SKM-1 treated with dmso at 0.1 percent for 144 hours (cell line): ENCODE measurements around the gene TDRD10.
"Not testable (repeated sequence)": the region's sequence is repeated elsewhere in the genome, so short reads cannot be mapped to it uniquely, and the experiment has no call there.

ENCODE experiments used
- DNase-seq: peaks from one replicate; lab custom pipeline; 2025; ENCODE audit not compliant: unreplicated experiment; lab: John Stamatoyannopoulos, UW

Gene TDRD10

DNA sequence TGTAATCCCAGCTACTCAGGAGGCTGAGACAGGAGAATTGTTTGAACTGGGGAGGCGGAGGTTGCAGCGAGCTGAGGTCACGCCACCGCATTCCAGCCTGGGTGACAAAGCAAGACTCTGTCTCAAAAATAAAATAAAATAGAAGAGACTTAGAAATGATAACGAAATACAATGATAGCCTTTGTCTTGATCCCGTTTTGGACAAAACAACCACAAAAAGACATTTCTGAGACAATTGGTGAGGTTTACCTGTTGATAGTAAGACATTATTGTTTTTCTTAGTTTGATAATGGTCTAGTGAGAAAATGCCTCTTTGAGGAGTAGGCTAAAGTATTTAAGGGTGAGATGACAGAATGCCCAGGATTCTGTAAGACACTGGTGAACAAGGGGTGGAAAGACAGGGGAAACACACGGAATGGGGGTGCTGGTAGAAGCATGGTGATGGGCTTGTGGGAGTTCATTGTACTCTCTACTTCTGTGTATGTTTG is 12.1 kb downstream of the TDRD10 start:
- DNase-seq: no peak

GRCh38 chr1:154517661-154518060 is 15.6 kb downstream of the TDRD10 start:
- DNase-seq: no peak

- DNase-seq: no peak
Measured at GRCh38 chr1:154519591-154519991, 17.6 kb downstream of the TDRD10 start.

GRCh38 chr1:154520333-154520732 is 18.3 kb downstream of the TDRD10 start:
- DNase-seq: no peak

- no peak for DNase-seq
Measured at GRCh38 chr1:154521695-154522094, 19.7 kb downstream of the TDRD10 start.

DNA sequence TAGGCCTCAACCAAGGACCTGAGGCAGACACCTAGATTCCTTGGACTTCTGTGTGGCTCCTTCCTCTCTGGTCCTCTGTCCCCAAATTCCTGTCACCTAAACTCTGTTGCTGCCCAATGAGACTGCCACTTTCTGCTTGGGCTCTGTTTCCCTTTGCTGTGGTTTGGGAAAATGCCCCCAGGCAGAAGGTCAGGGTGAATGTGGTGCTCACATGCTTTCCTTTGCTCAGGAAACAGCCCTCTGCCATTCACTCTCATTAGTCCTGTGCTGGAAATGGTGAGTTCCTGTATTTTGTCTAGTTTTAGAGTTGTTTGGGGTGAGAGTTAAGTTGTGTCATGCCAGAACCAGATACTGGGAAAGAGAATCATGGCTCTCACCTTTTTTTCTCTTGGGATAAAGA is 22.9 kb downstream of the TDRD10 start:
- DNase-seq: no peak

DNA sequence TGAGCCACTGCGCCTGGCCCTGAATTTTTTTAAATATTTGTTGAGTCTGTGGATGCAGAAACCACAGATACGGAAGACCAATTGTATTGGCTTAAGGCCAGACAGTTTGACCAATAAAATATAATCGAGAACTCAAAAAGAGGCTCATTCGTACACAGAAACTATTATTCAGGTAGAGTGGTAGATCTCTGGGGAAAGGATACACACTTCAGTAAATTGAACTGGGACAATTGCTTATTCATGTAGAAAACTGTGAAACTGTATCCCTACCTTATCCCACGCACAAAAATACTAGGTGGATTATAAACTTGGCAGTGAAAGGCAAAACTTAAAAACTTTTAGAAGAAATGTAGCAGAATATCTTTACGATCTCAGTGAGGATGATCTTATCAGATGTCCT is 25.2 kb downstream of the TDRD10 start:
- no peak for DNase-seq

DNA sequence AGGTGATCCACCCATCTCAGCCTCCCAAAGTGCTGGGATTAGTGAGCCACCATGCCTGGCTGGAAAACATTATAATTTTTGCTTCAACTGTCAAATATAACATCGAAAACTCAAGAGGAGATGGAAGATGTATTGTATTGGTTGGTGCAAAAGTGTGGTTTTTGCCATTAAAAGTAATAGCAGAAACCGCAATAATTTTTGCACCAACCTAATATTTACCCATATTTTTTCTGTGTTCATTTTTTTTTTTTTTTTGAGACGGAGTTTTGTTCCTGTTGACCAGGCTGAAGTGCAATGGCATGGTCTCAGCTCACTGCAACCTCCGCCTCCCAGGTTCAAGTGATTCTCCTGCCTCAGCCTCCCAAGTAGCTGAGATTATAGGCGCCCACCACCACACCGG is 27.3 kb downstream of the TDRD10 start:
- no peak for DNase-seq

- DNase-seq: not testable (repeated sequence)
Measured at GRCh38 chr1:154531950-154532349, 29.9 kb downstream of the TDRD10 start.

GRCh38 chr1:154533952-154534844 is 32.2 kb downstream of the TDRD10 start:
- no peak for DNase-seq

GRCh38 chr1:154536570-154536969 is 34.6 kb downstream of the TDRD10 start:
- no peak for DNase-seq

GRCh38 chr1:154539486-154540483 is 37.8 kb downstream of the TDRD10 start:
- DNase-seq: no peak

DNA sequence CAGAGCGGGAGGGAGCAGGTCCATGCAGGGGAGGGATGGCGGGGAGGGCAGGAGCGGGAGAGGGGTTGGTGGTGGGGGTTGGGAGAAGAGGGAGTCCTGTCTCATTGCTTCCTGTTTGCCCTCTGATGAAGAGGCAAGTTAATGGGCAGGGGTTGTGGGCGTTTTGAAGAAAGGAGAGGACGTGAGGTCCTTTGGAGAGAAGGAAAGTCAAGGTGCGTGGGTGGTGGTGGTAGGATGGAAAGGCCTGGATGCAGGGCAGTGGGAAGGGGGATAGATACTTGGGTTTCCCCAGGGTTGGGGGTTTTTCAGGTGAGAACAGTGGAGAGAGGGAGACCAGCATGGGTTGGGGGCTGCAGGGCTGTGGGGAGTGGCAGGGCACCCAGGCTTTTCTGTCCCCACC is 39.2 kb downstream of the TDRD10 start:
- no peak for DNase-seq

GRCh38 chr1:154546264-154547063 is 44.4 kb downstream of the TDRD10 start:
- DNase-seq: peak; percentile 78

- no peak for DNase-seq
Measured at GRCh38 chr1:154547105-154547732, 45.2 kb downstream of the TDRD10 start.

DNA sequence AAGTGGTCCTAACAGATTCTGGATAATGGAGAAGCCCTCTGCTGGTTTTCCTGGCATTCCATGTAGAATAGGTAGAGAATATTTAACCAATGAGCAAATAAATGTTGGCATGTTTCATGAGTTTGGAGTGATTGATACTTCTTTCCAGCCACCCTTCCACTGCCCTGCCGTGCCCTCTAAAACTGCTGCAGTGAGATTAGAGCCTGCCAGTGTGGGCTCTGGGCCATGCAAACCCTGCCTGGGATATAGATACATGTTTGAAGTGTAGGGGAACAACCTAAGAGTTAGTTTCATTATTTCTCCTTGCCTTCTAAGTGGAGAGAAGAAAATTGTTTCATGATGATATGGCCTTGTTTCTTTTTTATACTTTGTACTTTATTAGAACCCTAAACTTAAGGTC is 46.0 kb downstream of the TDRD10 start:
- DNase-seq: no peak

GRCh38 chr1:154549202-154549770 is 47.3 kb downstream of the TDRD10 start:
- no peak for DNase-seq

- no peak for DNase-seq
Measured at GRCh38 chr1:154550070-154550469, 48.1 kb downstream of the TDRD10 start.

GRCh38 chr1:154550657-154551056 is 48.6 kb downstream of the TDRD10 start:
- no peak for DNase-seq

DNA sequence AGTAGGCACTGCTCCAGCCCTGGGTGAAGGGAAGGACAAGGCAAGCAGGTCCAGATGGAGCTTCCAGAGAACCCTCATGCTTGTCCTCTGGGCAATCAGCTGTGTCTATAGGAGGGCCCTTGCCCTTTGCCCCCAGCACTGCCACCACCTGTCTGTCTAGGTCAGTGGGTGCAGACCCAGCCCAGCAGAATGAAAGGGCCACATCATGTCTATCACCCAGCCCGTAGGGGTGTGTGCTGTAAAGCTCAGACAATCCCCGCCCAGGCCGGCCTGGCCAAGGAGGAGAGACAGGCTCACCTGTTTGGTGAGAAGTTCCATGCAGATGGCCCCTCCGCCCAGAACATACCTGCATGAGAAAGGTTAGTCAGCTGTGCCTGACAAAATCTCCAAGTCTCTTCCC is 49.5 kb downstream of the TDRD10 start:
- DNase-seq: no peak
